Spleen (tissue), 11 donors: ENCODE data around the gene CYP1A2. TPM values are rescaled to one million over a fixed set of nuclear protein-coding genes. Genes with fewer than 3 reads are reported as not detected.

Experiments used
- DNase-seq: peaks from one replicate; pipeline ENCODE4 v3.0.0-alpha.2; 2020
- H3K27ac ChIP-seq, 8 donors: fragments of 200-600 bp; sonication (generic) in 7 of 8; 1 replicate in 4 of 8; 2 replicates in 4 of 8; pipeline versions ENCODE4 v1.5.0 to v1.8.0; 2016 to 2021; ENCODE audit warnings: inconsistent platforms in 4 of 8, mild to moderate bottlenecking in 4 of 8, moderate library complexity in 1 of 8
- H3K27me3 ChIP-seq, 7 donors: fragments of 200-600 bp; sonication (generic) in 6 of 7; replicated peaks in 1 of 7; 1 replicate in 4 of 7; 2 replicates in 3 of 7; pipeline versions ENCODE4 v1.5.0 to v1.8.0; 2016 to 2021; ENCODE audit warnings: inconsistent platforms in 3 of 7, mild to moderate bottlenecking in 1 of 7
- H3K36me3 ChIP-seq, 6 donors: fragments of 200-600 bp; sonication (generic) in 5 of 6; 1 replicate in 4 of 6; 2 replicates in 2 of 6; pipeline versions ENCODE4 v1.5.0 to v1.8.0; 2016 to 2021; ENCODE audit warnings: inconsistent platforms in 2 of 6
- H3K4me1 ChIP-seq, 6 donors: fragments of 200-600 bp; sonication (generic) in 5 of 6; 1 replicate in 3 of 6; 2 replicates in 3 of 6; pipeline versions ENCODE4 v1.5.0 to v1.8.0; 2016 to 2021; ENCODE audit warnings: inconsistent platforms in 3 of 6
- H3K4me3 ChIP-seq, 8 donors: fragments of 200-600 bp; sonication (generic) in 7 of 8; 1 replicate in 4 of 8; 2 replicates in 4 of 8; pipeline versions ENCODE4 v1.5.0 to v1.8.0; 2016 to 2021; ENCODE audit warnings: inconsistent platforms in 4 of 8, mild to moderate bottlenecking in 4 of 8, moderate library complexity in 2 of 8
- H3K9me3 ChIP-seq, 8 donors: fragments of 200-600 bp; sonication (generic) in 7 of 8; 1 replicate in 4 of 8; 2 replicates in 4 of 8; pipeline versions ENCODE4 v1.5.0 to v1.8.0; 2016 to 2021; ENCODE audit warnings: inconsistent platforms in 4 of 8
- CTCF ChIP-seq, 11 experiments: fragments of 200-600 bp in 7 of 11; fragments of 450-650 bp in 4 of 11; sonication (generic) in 4 of 11; IDR thresholded peaks in 8 of 11; conservative IDR thresholded peaks in 3 of 11; 1 replicate in 7 of 11; 2 replicates in 4 of 11; pipeline versions ENCODE4 v1.4.0 to v1.8.0; 2016 to 2021; ENCODE audit warnings: antibody characterized with exemption in 11 of 11, inconsistent platforms in 4 of 11, mild to moderate bottlenecking in 1 of 11
- POLR2A ChIP-seq, 3 donors: fragments of 450-650 bp; IDR thresholded peaks; one replicate each; pipeline ENCODE4 v1.5.1; 2017; ENCODE audit warnings: antibody characterized with exemption in 3 of 3, mild to moderate bottlenecking in 1 of 3
- POLR2AphosphoS5 ChIP-seq, 3 donors: sonication (generic); formaldehyde crosslinking; IDR thresholded peaks; one replicate each; pipeline ENCODE4 v1.5.1; 2017; ENCODE audit warnings: antibody characterized with exemption in 3 of 3
- WGBS, 5 donors: extraction: QIAGEN DNeasy Blood & Tissue Kit in 3 of 5; methylation state at CpG; one replicate each; pipeline versions ENCODE4 v1.1.5 to v1.1.7; 2013 to 2018; 5-methylcytosine and 5-hydroxymethylcytosine counted together
- intact Hi-C: fragments of 100-400 bp; cut with DNase I; formaldehyde crosslinking; loops from one replicate; pipeline ENCODE4 v1.15.0; 2023; ENCODE audit warnings: low total_unique reads
- polyA plus RNA-seq, 3 donors: library from polyadenylated mRNA; stranded (reverse); fragments of 200-250 nt; gene quantifications; one replicate each; pipeline ENCODE4 v1.2.1, GENCODE V29; 2013
- total RNA-seq, 7 donors: library from RNA; depleted of rRNA in 3 of 7; stranded (reverse); fragments of >200 nt in 3 of 7; fragmentation: NEBNext Ultra II Directional in 4 of 7; extraction: Animal tissue kit (Norgen Biotek cat#: 25700) in 4 of 7; gene quantifications; one replicate each; pipeline versions ENCODE4 v1.1.0 to v1.2.1, GENCODE V29; 2016 to 2021
- donor health status: healthy with polysubstance abuse.
- donor health status: DM: no; HTN: no; CAD: no; lungs with moderate emphysema.
- donor health status: DM: no; HTN: no; CAD: no.
- donor health status: Bipolar disorder and iron deficiency.
- donor health status: healthy.
- donor health status: DM: no; HTN: no; CAD: no.
- donor health status: DM: yes; HTN: yes; CAD: no.

The CYP1A2 gene
- total and polyA plus RNA-seq, 10 donors: not detected

- Histone ChIP-seq H3K27me3 (peaks cover 0 to 21% (median 0%) of the 10 kb centered on the region in 7 donors), H3K9me3 (no peaks in the 10 kb centered on the region), H3K4me1 (no peaks in the 10 kb centered on the region), H3K36me3 (no peaks in the 10 kb centered on the region), H3K27ac (no peak overlapping the region), H3K4me3 (no peak overlapping the region)
- no peak for DNase-seq
- WGBS, 5 donors: 26 to 44% (median 33%) methylated on average over 6 of the region's 6 CpGs
- intact Hi-C loops: no loop called here
- TF ChIP-seq POLR2AphosphoS5 (IDR thresholded peaks at IDR 0.05) (no peak), CTCF (IDR thresholded peaks at IDR 0.05 in 8 of 11, conservative IDR thresholded peaks at IDR 0.05 in 3 of 11) (no peak), POLR2A (IDR thresholded peaks at IDR 0.05) (no peak)
Measured at GRCh38 chr15:74762791-74763150, 14.1 kb downstream of the CYP1A2 start.

GRCh38 chr15:74763416-74763815 is 14.8 kb downstream of the CYP1A2 start:
- Histone ChIP-seq H3K27ac (no peak overlapping the region), H3K27me3 (peaks cover 0 to 27% (median 0%) of the 10 kb centered on the region in 7 donors), H3K9me3 (no peaks in the 10 kb centered on the region), H3K36me3 (no peaks in the 10 kb centered on the region), H3K4me3 (no peak overlapping the region), H3K4me1 (peaks cover 0 to 2% (median under 1%) of the 10 kb centered on the region in 6 donors)
- intact Hi-C loops: no loop called here
- DNase-seq: no peak
- no peak for TF ChIP-seq POLR2A (IDR thresholded peaks at IDR 0.05)
- no peak for TF ChIP-seq CTCF (IDR thresholded peaks at IDR 0.05 in 8 of 11, conservative IDR thresholded peaks at IDR 0.05 in 3 of 11)
- TF ChIP-seq POLR2AphosphoS5 (IDR thresholded peaks at IDR 0.05): no peak
- 89 to 97% (median 92%) methylated on average over 2 to 15 of the region's 15 CpGs for WGBS, 5 donors

GRCh38 chr15:74767167-74768098 is 18.8 kb downstream of the CYP1A2 start:
- no peak overlapping the region for H3K4me3 ChIP-seq
- intact Hi-C loops: loop anchor here (2.0 to 5.0 kb wide), 3 partner anchors 35 to 395 kb away; no protein-coding TSS in a partner anchor
- H3K27me3 ChIP-seq: peaks cover 0 to 23% (median 0%) of the 10 kb centered on the region in 7 donors
- peaks cover 7 to 31% (median 23%) of the 10 kb centered on the region in 6 donors for H3K4me1 ChIP-seq
- no peaks in the 10 kb centered on the region for H3K9me3 ChIP-seq
- WGBS, 5 donors: 81 to 91% (median 88%) methylated on average over 10 to 14 of the region's 14 CpGs
- H3K27ac ChIP-seq: no peak overlapping the region
- no peaks in the 10 kb centered on the region for H3K36me3 ChIP-seq
- TF ChIP-seq POLR2A (IDR thresholded peaks at IDR 0.05) (no peak), POLR2AphosphoS5 (IDR thresholded peaks at IDR 0.05) (no peak), CTCF (IDR thresholded peaks at IDR 0.05 in 8 of 11, conservative IDR thresholded peaks at IDR 0.05 in 3 of 11) (no peak)
- DNase-seq: no peak

GRCh38 chr15:74768099-74768770 is 19.6 kb downstream of the CYP1A2 start:
- no peak for DNase-seq
- Histone ChIP-seq H3K4me1 (peaks cover 10 to 39% (median 29%) of the 10 kb centered on the region in 6 donors), H3K36me3 (no peaks in the 10 kb centered on the region), H3K4me3 (no peak overlapping the region), H3K27ac (no peak overlapping the region), H3K9me3 (no peaks in the 10 kb centered on the region), H3K27me3 (peaks cover 0 to 15% (median 0%) of the 10 kb centered on the region in 7 donors)
- TF ChIP-seq POLR2A (IDR thresholded peaks at IDR 0.05): no peak
- TF ChIP-seq POLR2AphosphoS5 (IDR thresholded peaks at IDR 0.05): no peak
- no peak for TF ChIP-seq CTCF (IDR thresholded peaks at IDR 0.05 in 8 of 11, conservative IDR thresholded peaks at IDR 0.05 in 3 of 11)
- 35 to 43% (median 36%) methylated on average over 14 to 15 of the region's 15 CpGs for whole genome bisulfite sequencing, 5 donors
- intact Hi-C loops: loop anchor here (2.0 to 5.0 kb wide), 3 partner anchors 34 to 396 kb away; no protein-coding TSS in a partner anchor
